HEK293 (cell line): ENCODE data around the gene SLC25A19.

Experiments used
- BCL11B ChIP-seq: fragments of 450-650 bp; formaldehyde crosslinking; IDR thresholded peaks from 2 replicates; pipeline ENCODE4 v1.5.1; 2016; ENCODE audit warnings: low read depth, missing biosample characterization, missing genetic modification characterization
- ELK4 ChIP-seq: IDR thresholded peaks from 2 replicates; pipeline ENCODE4 v1.6.1; 2011; ENCODE audit warnings: mild to moderate bottlenecking, low read depth, low read length, borderline replicate concordance
- GLIS1 ChIP-seq: fragments of 450-650 bp; formaldehyde crosslinking; IDR thresholded peaks from 2 replicates; pipeline ENCODE4 v1.5.1; 2016; ENCODE audit warnings: missing biosample characterization, missing genetic modification characterization
- IKZF3 ChIP-seq: fragments of 450-650 bp; IDR thresholded peaks from 2 replicates; pipeline ENCODE4 v1.5.0; 2018; ENCODE audit warnings: missing biosample characterization, mild to moderate bottlenecking, missing genetic modification characterization, moderate library complexity
- PATZ1 ChIP-seq: fragments of 450-650 bp; formaldehyde crosslinking; IDR thresholded peaks from 2 replicates; pipeline ENCODE4 v1.5.1; 2016; ENCODE audit warnings: missing biosample characterization, missing genetic modification characterization
- REST ChIP-seq: fragments of 450-650 bp; formaldehyde crosslinking; IDR thresholded peaks from 2 replicates; pipeline ENCODE4 v1.5.1; 2016; ENCODE audit warnings: missing biosample characterization, missing genetic modification characterization
- SP7 ChIP-seq: fragments of 450-650 bp; formaldehyde crosslinking; IDR thresholded peaks from 2 replicates; pipeline ENCODE4 v1.5.1; 2016; ENCODE audit warnings: missing biosample characterization, missing genetic modification characterization
- YY2 ChIP-seq: fragments of 450-650 bp; formaldehyde crosslinking; IDR thresholded peaks from 2 replicates; pipeline ENCODE4 v1.5.1; 2016; ENCODE audit warnings: missing biosample characterization, missing genetic modification characterization
- ZBTB26 ChIP-seq: fragments of 450-650 bp; formaldehyde crosslinking; optimal IDR thresholded peaks from 2 replicates; pipeline ENCODE3; 2016; ENCODE audit warnings: missing biosample characterization, mild to moderate bottlenecking, missing genetic modification characterization
- ZFP41 ChIP-seq: fragments of 450-650 bp; formaldehyde crosslinking; IDR thresholded peaks from 2 replicates; pipeline ENCODE4 v1.5.1; 2016; ENCODE audit warnings: missing biosample characterization, missing genetic modification characterization, borderline replicate concordance
- ZFP69B ChIP-seq: fragments of 450-650 bp; formaldehyde crosslinking; IDR thresholded peaks from 2 replicates; pipeline ENCODE4 v1.5.1; 2016; ENCODE audit warnings: missing biosample characterization, missing genetic modification characterization
- ZNF112 ChIP-seq: fragments of 450-650 bp; formaldehyde crosslinking; IDR thresholded peaks from 2 replicates; pipeline ENCODE4 v1.5.0; 2017; ENCODE audit warnings: missing biosample characterization, missing genetic modification characterization
- ZNF2 ChIP-seq: fragments of 450-650 bp; formaldehyde crosslinking; IDR thresholded peaks from 2 replicates; pipeline ENCODE4 v1.5.1; 2016; ENCODE audit warnings: missing biosample characterization, missing genetic modification characterization
- ZNF23 ChIP-seq: fragments of 450-650 bp; formaldehyde crosslinking; IDR thresholded peaks from 2 replicates; pipeline ENCODE4 v1.5.1; 2016; ENCODE audit warnings: missing biosample characterization, missing genetic modification characterization, borderline replicate concordance
- ZNF324 ChIP-seq: fragments of 450-650 bp; formaldehyde crosslinking; IDR thresholded peaks from 2 replicates; pipeline ENCODE4 v1.5.1; 2016; ENCODE audit warnings: missing biosample characterization, missing genetic modification characterization
- ZNF341 ChIP-seq: fragments of 450-650 bp; formaldehyde crosslinking; IDR thresholded peaks from 2 replicates; pipeline ENCODE4; 2016; ENCODE audit warnings: low read depth, missing biosample characterization, missing genetic modification characterization
- ZNF350 ChIP-seq: fragments of 450-650 bp; formaldehyde crosslinking; IDR thresholded peaks from 2 replicates; pipeline ENCODE4 v1.5.0; 2017; ENCODE audit warnings: missing biosample characterization, mild to moderate bottlenecking, missing genetic modification characterization
- ZNF426 ChIP-seq: fragments of 450-650 bp; formaldehyde crosslinking; IDR thresholded peaks from 2 replicates; pipeline ENCODE4 v1.5.1; 2017; ENCODE audit warnings: missing biosample characterization, missing genetic modification characterization, mild to moderate bottlenecking, inconsistent platforms, moderate library complexity
- ZNF488 ChIP-seq: fragments of 450-650 bp; formaldehyde crosslinking; IDR thresholded peaks from 2 replicates; pipeline ENCODE4 v1.5.1; 2016; ENCODE audit warnings: missing biosample characterization, missing genetic modification characterization
- ZNF501 ChIP-seq: fragments of 450-650 bp; formaldehyde crosslinking; IDR thresholded peaks from 2 replicates; pipeline ENCODE4 v1.5.1; 2016; ENCODE audit warnings: missing biosample characterization, missing genetic modification characterization
- ZNF561 ChIP-seq: fragments of 450-650 bp; IDR thresholded peaks from 2 replicates; pipeline ENCODE4 v1.5.1; 2018; ENCODE audit warnings: missing biosample characterization, missing genetic modification characterization, borderline replicate concordance
- ZNF571 ChIP-seq: fragments of 450-650 bp; formaldehyde crosslinking; IDR thresholded peaks from 2 replicates; pipeline ENCODE4 v1.5.0; 2017; ENCODE audit warnings: missing biosample characterization, missing genetic modification characterization
- ZNF629 ChIP-seq: fragments of 450-650 bp; formaldehyde crosslinking; IDR thresholded peaks from 2 replicates; pipeline ENCODE4 v1.5.1; 2017; ENCODE audit warnings: missing biosample characterization, missing genetic modification characterization
- ZNF692 ChIP-seq: fragments of 450-650 bp; formaldehyde crosslinking; IDR thresholded peaks from 2 replicates; pipeline ENCODE4 v1.5.1; 2016; ENCODE audit warnings: missing biosample characterization, missing genetic modification characterization
- ZNF704 ChIP-seq: fragments of 450-650 bp; formaldehyde crosslinking; IDR thresholded peaks from 2 replicates; pipeline ENCODE4 v1.5.1; 2016; ENCODE audit warnings: missing biosample characterization, missing genetic modification characterization
- ZNF837 ChIP-seq: fragments of 450-650 bp; formaldehyde crosslinking; IDR thresholded peaks from 2 replicates; pipeline ENCODE4 v1.5.1; 2016; ENCODE audit warnings: missing biosample characterization, missing genetic modification characterization
- ZSCAN23 ChIP-seq: fragments of 450-650 bp; formaldehyde crosslinking; IDR thresholded peaks from 2 replicates; pipeline ENCODE4 v1.5.1; 2016; ENCODE audit warnings: missing biosample characterization, missing genetic modification characterization
- ZSCAN30 ChIP-seq: fragments of 450-650 bp; IDR thresholded peaks from 2 replicates; pipeline ENCODE4 v1.5.1; 2018; ENCODE audit warnings: missing biosample characterization, mild to moderate bottlenecking, missing genetic modification characterization, moderate library complexity

SLC25A19 gene

GRCh38 chr17:75289115-75289831, at the start of gene SLC25A19 (continued):
- TF ChIP-seq ZNF704 (no peak), ZNF571 (tag by site-specific recombination) (no peak), ZNF341 (tag by site-specific recombination) (no peak; the same call in none of the 2 replicates), GLIS1 (tag by site-specific recombination) (peak; percentile 7; the same call in 1 of the 2 replicates), ZNF2 (tag by site-specific recombination) (peak; percentile 69), ZNF629 (tag by site-specific recombination) (no peak; the same call in 1 of the 2 replicates), YY2 (peak; percentile 60; the same call in 1 of the 2 replicates), ZNF112 (tag by site-specific recombination) (no peak), ZNF426 (tag by site-specific recombination) (no peak), ZNF501 (tag by site-specific recombination) (peak; percentile 93), IKZF3 (tag by site-specific recombination) (no peak), ZFP41 (tag by site-specific recombination) (no peak), SP7 (tag by site-specific recombination) (peak; percentile 54; the same call in 1 of the 2 replicates), ZSCAN23 (peak; percentile 54; the same call in 1 of the 2 replicates), PATZ1 (tag by site-specific recombination) (0 out of 2 replicates have a peak, but pooled peaks have one; percentile 23), ZNF837 (tag by site-specific recombination) (no peak), ELK4 (no peak), BCL11B (tag by site-specific recombination) (no peak), ZFP69B (tag by site-specific recombination) (0 out of 2 replicates have a peak, but pooled peaks have one; percentile 28), ZNF23 (tag by site-specific recombination) (no peak), ZNF692 (tag by site-specific recombination) (no peak), ZNF488 (tag by site-specific recombination) (no peak), ZNF561 (tag by site-specific recombination) (no peak), REST (peak; percentile 36; the same call in 1 of the 2 replicates), ZBTB26 (tag by site-specific recombination) (peak; percentile 98), ZSCAN30 (peak; percentile 61), ZNF324 (tag by site-specific recombination) (no peak), ZNF350 (tag by site-specific recombination) (no peak)
